Activated CD8-positive, alpha-beta memory T cell treated with anti-CD3 and anti-CD28 coated beads, Interleukin-2, amount 10 ng/mL, durations not matched to agents 7 days and 5 days (primary cell): ENCODE results near the gene PDE4D. TPM values are rescaled to one million over a fixed set of nuclear protein-coding genes. Genes with fewer than 3 reads are reported as not detected.
A peak's percentile ranks its signal among the peaks of the same experiment; 100 is the strongest.

Source experiments
- ATAC-seq: fragments of 150-1000 bp; cut with Tn5 transposase; one replicate; pipeline ENCODE4 v1.10.0; 2021; ENCODE audit warnings: moderate library complexity
- CTCF ChIA-PET: fragments of 350-600 bp; sonication (Branson Sonifier 250); formaldehyde crosslinking; loops from one replicate; lab custom pipeline; 2021; ENCODE audit warnings: antibody characterized with exemption; lab: Charles Lee
- DNase-seq: peaks from one replicate; pipeline ENCODE4 v3.0.0-alpha.2; 2020
- H3K27ac Mint-ChIP-seq: one replicate; pipeline ENCODE4 v1.8.0; 2021; ENCODE audit warnings: mild to moderate bottlenecking, mixed read lengths
- H3K27me3 Mint-ChIP-seq: one replicate; pipeline ENCODE4 v1.8.0; 2021; ENCODE audit warnings: mixed read lengths
- H3K36me3 Mint-ChIP-seq: one replicate; pipeline ENCODE4 v1.8.0; 2021; ENCODE audit warnings: mild to moderate bottlenecking, mixed read lengths
- H3K4me1 Mint-ChIP-seq: one replicate; pipeline ENCODE4 v1.8.0; 2021; ENCODE audit warnings: mixed read lengths
- H3K4me3 Mint-ChIP-seq: one replicate; pipeline ENCODE4 v1.8.0; 2021; ENCODE audit warnings: mild to moderate bottlenecking, moderate library complexity, mixed read lengths
- H3K9me3 Mint-ChIP-seq: one replicate; pipeline ENCODE4 v1.8.0; 2022; ENCODE audit warnings: low read depth, mixed read lengths
- total RNA-seq, 2 experiments: library from RNA; stranded (reverse); gene quantifications; one replicate each; pipeline ENCODE4 v1.2.3, GENCODE V29; 2021

PDE4D gene
- total RNA-seq, 2 experiments from 2014 or later, result 59.3 to 66.2 TPM

GRCh38 chr5:59618644-59619043 lies 274.9 kb downstream of the PDE4D start:
- Mint-ChIP-seq H3K9me3 (no peaks in the 10 kb centered on the region), H3K27ac (no peak overlapping the region), H3K36me3 (no peaks in the 10 kb centered on the region), H3K4me1 (no peaks in the 10 kb centered on the region), H3K27me3 (peaks cover 6% of the 10 kb centered on the region), H3K4me3 (no peak overlapping the region)
- CTCF ChIA-PET, result no interaction called here
- ATAC-seq (no peak), DNase-seq (no peak)

- H3K4me1 Mint-ChIP-seq, result no peaks in the 10 kb centered on the region
- no peak for DNase-seq
- ATAC-seq, result no peak
- CTCF ChIA-PET, result no interaction called here
- H3K4me3 Mint-ChIP-seq, result no peak overlapping the region
- H3K27ac Mint-ChIP-seq, result no peak overlapping the region
- H3K36me3 Mint-ChIP-seq, result no peaks in the 10 kb centered on the region
- peaks cover 8% of the 10 kb centered on the region for H3K27me3 Mint-ChIP-seq
- H3K9me3 Mint-ChIP-seq, result no peaks in the 10 kb centered on the region
Measured at GRCh38 chr5:59617186-59617771, 276.2 kb downstream of the PDE4D start.

GRCh38 chr5:59616413-59616812 lies 277.1 kb downstream of the PDE4D start:
- CTCF ChIA-PET, result no interaction called here
- Mint-ChIP-seq H3K27me3 (peaks cover 8% of the 10 kb centered on the region), H3K4me3 (no peak overlapping the region), H3K9me3 (no peaks in the 10 kb centered on the region), H3K4me1 (no peaks in the 10 kb centered on the region), H3K27ac (no peak overlapping the region), H3K36me3 (no peaks in the 10 kb centered on the region)
- ATAC-seq (no peak), DNase-seq (no peak)

GRCh38 chr5:59615272-59615671 lies 278.3 kb downstream of the PDE4D start:
- ATAC-seq, result no peak

GRCh38 chr5:59609501-59610265 lies 283.8 kb downstream of the PDE4D start:
- peak; percentile 44 for DNase-seq
- CTCF ChIA-PET, result no interaction called here

More at GRCh38 chr5:59615272-59615671, 278.3 kb downstream of the PDE4D start:
- CTCF ChIA-PET, result no interaction called here
- Mint-ChIP-seq H3K27ac (no peak overlapping the region), H3K4me1 (no peaks in the 10 kb centered on the region), H3K36me3 (no peaks in the 10 kb centered on the region), H3K4me3 (no peak overlapping the region), H3K27me3 (peaks cover 8% of the 10 kb centered on the region), H3K9me3 (no peaks in the 10 kb centered on the region)
- no peak for DNase-seq

GRCh38 chr5:59608745-59609144 lies 284.8 kb downstream of the PDE4D start:
- peaks cover 18% of the 10 kb centered on the region for H3K4me1 Mint-ChIP-seq
- CTCF ChIA-PET, result no interaction called here
- no peak overlapping the region for H3K4me3 Mint-ChIP-seq
- peaks cover 9% of the 10 kb centered on the region for H3K27me3 Mint-ChIP-seq
- no peak overlapping the region for H3K27ac Mint-ChIP-seq
- no peaks in the 10 kb centered on the region for H3K36me3 Mint-ChIP-seq
- peak; percentile 41 for DNase-seq
- peak; percentile 51 for ATAC-seq
- no peaks in the 10 kb centered on the region for H3K9me3 Mint-ChIP-seq

More at GRCh38 chr5:59609501-59610265, 283.8 kb downstream of the PDE4D start:
- Mint-ChIP-seq H3K9me3 (no peaks in the 10 kb centered on the region), H3K4me3 (no peak overlapping the region), H3K4me1 (peaks cover 18% of the 10 kb centered on the region), H3K27ac (no peak overlapping the region), H3K27me3 (peaks cover 9% of the 10 kb centered on the region), H3K36me3 (no peaks in the 10 kb centered on the region)
- peak; percentile 36 for ATAC-seq

- H3K4me1 Mint-ChIP-seq, result peaks cover 18% of the 10 kb centered on the region
- ATAC-seq (no peak), DNase-seq (no peak)
- CTCF ChIA-PET, result no interaction called here
- no peaks in the 10 kb centered on the region for H3K9me3 Mint-ChIP-seq
- H3K4me3 Mint-ChIP-seq, result no peak overlapping the region
- peaks cover 11% of the 10 kb centered on the region for H3K27me3 Mint-ChIP-seq
- H3K27ac Mint-ChIP-seq, result no peak overlapping the region
- H3K36me3 Mint-ChIP-seq, result no peaks in the 10 kb centered on the region
Measured at GRCh38 chr5:59607138-59607765, 286.3 kb downstream of the PDE4D start.

- no peak overlapping the region for H3K4me3 Mint-ChIP-seq
- H3K36me3 Mint-ChIP-seq, result no peaks in the 10 kb centered on the region
- H3K4me1 Mint-ChIP-seq, result peaks cover 18% of the 10 kb centered on the region
- no peak for DNase-seq
- H3K9me3 Mint-ChIP-seq, result no peaks in the 10 kb centered on the region
- no peak for ATAC-seq
- no peak overlapping the region for H3K27ac Mint-ChIP-seq
- H3K27me3 Mint-ChIP-seq, result peaks cover 15% of the 10 kb centered on the region
- CTCF ChIA-PET, result no interaction called here
Measured at GRCh38 chr5:59605915-59606314, 287.6 kb downstream of the PDE4D start.

- Mint-ChIP-seq H3K27me3 (peaks cover 15% of the 10 kb centered on the region), H3K36me3 (no peaks in the 10 kb centered on the region), H3K4me1 (peaks cover 8% of the 10 kb centered on the region), H3K27ac (no peak overlapping the region), H3K4me3 (no peak overlapping the region), H3K9me3 (no peaks in the 10 kb centered on the region)
- no peak for ATAC-seq
- CTCF ChIA-PET, result no interaction called here
- DNase-seq, result no peak
Measured at GRCh38 chr5:59604111-59604510, 289.4 kb downstream of the PDE4D start.

GRCh38 chr5:59600998-59601397 lies 292.5 kb downstream of the PDE4D start:
- Mint-ChIP-seq H3K27ac (no peak overlapping the region), H3K36me3 (no peaks in the 10 kb centered on the region), H3K4me3 (no peak overlapping the region), H3K9me3 (no peaks in the 10 kb centered on the region), H3K4me1 (no peaks in the 10 kb centered on the region), H3K27me3 (peaks cover 11% of the 10 kb centered on the region)
- CTCF ChIA-PET, result no interaction called here
- no peak for DNase-seq
- ATAC-seq, result no peak

- peaks cover 14% of the 10 kb centered on the region for H3K27me3 Mint-ChIP-seq
- H3K9me3 Mint-ChIP-seq, result no peaks in the 10 kb centered on the region
- ATAC-seq (no peak), DNase-seq (no peak)
- no peaks in the 10 kb centered on the region for H3K4me1 Mint-ChIP-seq
- CTCF ChIA-PET, result no interaction called here
- no peak overlapping the region for H3K27ac Mint-ChIP-seq
- no peak overlapping the region for H3K4me3 Mint-ChIP-seq
- H3K36me3 Mint-ChIP-seq, result no peaks in the 10 kb centered on the region
Measured at GRCh38 chr5:59600153-59600552, 293.4 kb downstream of the PDE4D start.

- CTCF ChIA-PET, result no interaction called here
- no peak overlapping the region for H3K27ac Mint-ChIP-seq
Measured at GRCh38 chr5:59599729-59600128, 293.8 kb downstream of the PDE4D start.

GRCh38 chr5:59598547-59598874 lies 295.0 kb downstream of the PDE4D start:
- ATAC-seq, result no peak
- peaks cover 14% of the 10 kb centered on the region for H3K27me3 Mint-ChIP-seq
- no peak overlapping the region for H3K27ac Mint-ChIP-seq
- no peak overlapping the region for H3K4me3 Mint-ChIP-seq
- CTCF ChIA-PET, result no interaction called here
- H3K9me3 Mint-ChIP-seq, result no peaks in the 10 kb centered on the region
- DNase-seq, result no peak
- H3K4me1 Mint-ChIP-seq, result no peaks in the 10 kb centered on the region
- H3K36me3 Mint-ChIP-seq, result no peaks in the 10 kb centered on the region

More at GRCh38 chr5:59599729-59600128, 293.8 kb downstream of the PDE4D start:
- no peak overlapping the region for H3K4me3 Mint-ChIP-seq
- no peak for ATAC-seq
- H3K9me3 Mint-ChIP-seq, result no peaks in the 10 kb centered on the region
- H3K4me1 Mint-ChIP-seq, result no peaks in the 10 kb centered on the region
- peaks cover 14% of the 10 kb centered on the region for H3K27me3 Mint-ChIP-seq
- no peaks in the 10 kb centered on the region for H3K36me3 Mint-ChIP-seq
- DNase-seq, result no peak
